Measurements from ENCODE around the gene BCL3.

- TF ChIP-seq, protein P1, sequence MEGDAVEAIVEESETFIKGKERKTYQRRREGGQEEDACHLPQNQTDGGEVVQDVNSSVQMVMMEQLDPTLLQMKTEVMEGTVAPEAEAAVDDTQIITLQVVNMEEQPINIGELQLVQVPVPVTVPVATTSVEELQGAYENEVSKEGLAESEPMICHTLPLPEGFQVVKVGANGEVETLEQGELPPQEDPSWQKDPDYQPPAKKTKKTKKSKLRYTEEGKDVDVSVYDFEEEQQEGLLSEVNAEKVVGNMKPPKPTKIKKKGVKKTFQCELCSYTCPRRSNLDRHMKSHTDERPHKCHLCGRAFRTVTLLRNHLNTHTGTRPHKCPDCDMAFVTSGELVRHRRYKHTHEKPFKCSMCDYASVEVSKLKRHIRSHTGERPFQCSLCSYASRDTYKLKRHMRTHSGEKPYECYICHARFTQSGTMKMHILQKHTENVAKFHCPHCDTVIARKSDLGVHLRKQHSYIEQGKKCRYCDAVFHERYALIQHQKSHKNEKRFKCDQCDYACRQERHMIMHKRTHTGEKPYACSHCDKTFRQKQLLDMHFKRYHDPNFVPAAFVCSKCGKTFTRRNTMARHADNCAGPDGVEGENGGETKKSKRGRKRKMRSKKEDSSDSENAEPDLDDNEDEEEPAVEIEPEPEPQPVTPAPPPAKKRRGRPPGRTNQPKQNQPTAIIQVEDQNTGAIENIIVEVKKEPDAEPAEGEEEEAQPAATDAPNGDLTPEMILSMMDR (IDR thresholded peaks at IDR 0.05; ENCODE audit: low read length): no peak
- no peak for TF ChIP-seq EZH2 (IDR thresholded peaks at IDR 0.05; ENCODE audit: borderline replicate concordance, low read length)
These were observed 19.0 kb downstream of the BCL3 start for GRCh38 chr19:44767295-44768180.
